Stimulated activated CD4-positive, alpha-beta T cell treated with anti-CD3 and anti-CD28 coated beads, Interleukin-1b, Interleukin-23, amount 100 ng/mL, for 24 hours (primary cell): ENCODE data around the gene GPR55.
A peak's percentile ranks its signal among the peaks of the same experiment; 100 is the strongest.
"Not testable (repeated sequence)": the region's sequence is repeated elsewhere in the genome, so short reads cannot be mapped to it uniquely, and the experiment has no call there.

Source experiments
- DNase-seq, 4 experiments: peaks; one replicate each; pipeline ENCODE4 v3.0.0-alpha.2; 2020; ENCODE audit warnings: low read depth in 4 of 4, low spot score in 1 of 4

The GPR55 gene

GRCh38 chr2:230951396-230951795, 26.4 kb upstream of the GPR55 start:
- no peak for DNase-seq

DNA sequence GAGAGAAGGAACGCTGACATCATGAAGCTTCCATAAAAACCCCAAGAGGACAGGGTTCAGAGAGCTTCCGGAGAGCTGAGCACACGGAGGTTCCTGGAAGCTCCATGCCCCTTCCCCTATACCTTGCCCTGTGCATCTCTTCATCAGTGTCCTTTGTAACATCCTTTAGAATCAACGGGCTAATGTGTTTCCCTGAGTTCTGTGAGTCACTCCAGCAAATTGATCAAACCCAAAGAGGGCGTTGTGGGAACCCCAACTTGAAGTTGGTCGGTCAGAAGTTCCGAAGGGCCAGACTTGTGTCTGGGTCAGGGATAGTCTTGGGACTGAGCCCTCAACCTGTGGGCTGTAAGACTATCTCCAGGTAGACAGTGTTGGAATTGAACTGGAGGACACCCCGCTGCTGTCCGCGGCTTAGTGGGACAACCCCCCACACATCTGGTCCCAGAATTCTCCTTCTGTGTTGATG, 25.9 kb upstream of the GPR55 start:
- no peak for DNase-seq

DNA sequence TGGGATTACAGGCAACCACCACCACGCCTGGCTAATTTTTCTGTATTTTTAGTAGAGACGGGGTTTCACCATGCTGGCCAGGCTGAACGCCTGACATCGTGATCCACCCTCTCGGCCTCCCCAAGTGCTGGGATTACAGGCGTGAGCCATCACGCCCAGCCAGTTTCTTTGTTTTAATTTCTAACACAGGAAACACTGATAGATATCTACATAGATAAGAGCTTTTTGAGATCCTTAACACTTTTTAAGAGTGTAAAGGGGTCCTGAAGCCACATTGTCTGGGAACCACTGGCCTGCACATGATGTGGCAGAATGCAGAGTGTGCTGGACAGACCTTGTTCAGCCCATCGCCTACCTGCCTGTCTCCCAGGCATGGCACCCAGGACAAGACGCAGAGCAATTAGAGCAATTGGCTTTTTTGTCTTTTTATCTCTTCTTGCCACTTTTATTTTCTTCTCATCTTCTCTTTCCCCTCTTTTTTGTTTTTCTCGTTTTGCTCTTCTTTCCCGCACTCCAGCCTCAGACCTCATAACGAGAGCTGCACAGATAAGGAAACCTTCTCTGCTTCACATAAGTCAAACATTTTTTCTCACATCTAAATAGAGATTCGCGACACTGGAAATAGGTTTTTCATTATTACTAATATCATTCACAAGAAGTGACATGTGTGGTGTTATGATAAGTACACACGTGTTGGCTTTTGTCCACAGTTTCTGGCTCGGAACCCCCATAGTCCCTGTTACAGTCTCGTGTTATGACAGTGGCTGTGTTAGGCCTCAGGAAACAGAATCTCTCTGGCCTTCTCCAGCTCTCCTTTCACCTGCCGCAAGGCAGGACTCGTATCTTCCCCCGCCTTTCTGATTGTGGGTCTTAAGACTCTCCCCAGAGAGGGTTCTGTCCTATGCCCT, 25.2 kb upstream of the GPR55 start:
- no peak for DNase-seq

- DNase-seq: no peak
These were observed 22.9 kb upstream of the GPR55 start for GRCh38 chr2:230947908-230948365.

DNA sequence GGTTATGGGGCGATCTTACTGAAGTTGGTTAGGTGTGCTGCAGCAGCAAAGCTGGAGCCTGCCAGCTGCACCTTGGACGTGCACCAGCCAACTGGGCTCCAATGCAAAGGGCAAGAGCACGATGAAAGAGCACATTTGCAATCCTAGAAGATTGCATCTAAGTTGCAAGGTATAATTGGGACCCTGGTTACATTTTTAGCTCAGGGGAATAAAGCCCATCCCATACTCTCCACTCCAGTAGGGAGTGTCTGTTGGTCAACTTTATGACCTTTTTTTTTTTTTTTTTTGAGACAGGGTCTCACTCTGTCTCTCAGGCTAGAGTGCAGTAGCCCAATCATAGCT, 22.2 kb upstream of the GPR55 start:
- no peak for DNase-seq

DNA sequence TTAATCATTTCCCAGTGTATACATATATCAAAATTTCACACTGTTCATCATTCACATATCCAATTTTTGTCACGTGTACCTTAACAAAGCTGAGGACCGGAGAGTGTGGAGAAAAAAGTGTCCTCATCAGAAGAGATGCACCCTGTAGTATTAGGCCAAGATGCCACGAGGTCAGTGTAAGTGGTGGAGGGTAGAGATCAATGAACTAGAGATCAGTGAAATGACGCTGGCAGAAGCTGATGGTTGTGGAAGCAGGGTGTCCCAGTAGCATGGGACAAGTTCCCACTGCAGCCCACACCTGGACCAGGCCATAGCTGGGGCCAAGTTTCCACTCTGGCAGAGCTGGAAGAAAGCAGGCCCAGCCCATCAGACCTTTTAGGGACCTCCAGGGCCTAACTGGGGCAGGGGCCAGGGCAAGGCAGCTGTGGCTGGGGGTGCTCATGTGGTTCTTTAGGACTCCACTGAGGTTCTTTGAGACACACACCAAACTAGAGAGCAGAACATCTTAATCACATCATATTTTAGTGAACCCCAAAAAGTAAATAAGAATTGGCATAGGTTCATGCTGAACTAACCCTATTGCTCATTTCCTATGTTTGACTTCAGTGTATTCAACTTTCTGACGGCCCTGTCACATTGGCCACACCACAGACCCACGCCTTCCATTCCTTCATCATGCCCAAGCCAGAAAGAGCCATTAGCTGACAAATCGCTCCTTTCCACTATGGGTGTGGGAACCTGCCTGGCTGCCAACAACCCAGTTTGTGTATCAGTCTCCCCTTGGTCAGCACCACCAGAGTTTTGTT, 21.6 kb upstream of the GPR55 start:
- DNase-seq: no peak

GRCh38 chr2:230944757-230945372, 19.8 kb upstream of the GPR55 start:
- DNase-seq: no peak

- peak in 1 of 4 experiments; percentile 25 for DNase-seq
These were observed 19.1 kb upstream of the GPR55 start for GRCh38 chr2:230944123-230944653.

DNA sequence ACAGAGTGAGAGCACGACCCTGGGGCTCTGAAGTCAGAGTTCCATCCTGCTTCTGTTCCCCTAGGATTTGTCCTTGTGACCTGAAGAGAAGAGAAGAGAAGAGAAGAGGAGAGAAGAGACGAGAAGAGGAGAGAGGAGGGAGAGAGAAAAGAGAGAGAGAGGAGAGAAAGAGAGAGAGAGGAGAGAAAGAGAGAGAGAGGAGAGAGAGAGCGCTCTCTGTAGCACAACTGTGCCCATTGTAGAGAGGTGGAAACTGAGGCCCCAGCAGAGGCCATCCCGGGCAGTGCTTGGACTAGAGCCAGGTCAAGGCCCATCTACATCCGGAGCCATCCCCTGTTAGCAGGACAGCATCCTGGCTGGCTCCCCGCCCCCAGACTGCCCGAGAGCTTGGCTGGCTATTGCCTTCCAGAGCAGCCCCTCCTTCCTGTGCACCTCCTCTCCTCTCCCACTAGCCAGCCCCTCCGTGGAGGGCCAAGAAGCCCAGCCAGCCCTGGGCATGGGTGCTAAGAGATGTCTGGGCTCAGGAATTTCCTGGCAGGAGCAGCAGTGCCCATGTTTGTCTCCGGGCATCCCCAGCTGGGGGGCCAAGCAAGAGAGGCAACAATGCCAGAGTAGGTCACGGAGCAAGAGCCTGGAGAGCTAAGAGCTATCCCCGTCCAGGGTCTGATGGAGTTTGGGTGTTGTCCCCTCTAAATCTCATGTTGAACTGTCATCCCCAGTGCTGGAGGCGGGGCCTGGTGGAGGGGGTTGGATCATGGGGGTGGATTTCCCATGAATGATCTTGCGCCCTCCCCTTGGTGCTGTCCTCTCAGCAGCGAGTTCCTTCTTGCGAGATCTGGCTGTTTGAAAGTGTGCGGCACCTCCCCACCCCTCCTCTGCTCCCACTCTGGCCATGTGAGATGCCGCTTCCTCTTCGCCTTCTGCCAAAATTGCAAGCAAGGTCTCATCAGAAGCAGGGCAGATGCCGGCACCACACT, 18.2 kb upstream of the GPR55 start:
- no peak for DNase-seq

DNA sequence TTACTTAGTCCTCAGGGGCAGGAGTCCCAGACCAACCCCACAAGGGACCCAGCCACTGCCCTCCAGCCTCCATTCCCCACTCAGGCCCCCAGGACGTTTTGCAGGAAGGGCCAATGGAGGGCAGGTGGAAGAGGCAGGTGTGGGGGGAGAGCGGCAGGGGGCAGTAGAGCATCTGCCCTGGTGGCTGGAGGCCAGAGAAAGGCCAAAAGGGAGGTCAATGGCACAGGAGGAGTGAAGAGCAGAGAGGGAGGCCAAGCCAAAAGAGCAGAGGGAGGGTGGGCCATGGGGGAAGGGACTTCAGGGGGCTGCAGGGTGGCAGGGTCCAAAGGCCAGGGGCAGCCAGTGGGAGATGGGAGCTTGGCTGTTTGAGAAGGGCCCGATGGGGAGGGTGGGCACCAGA, 17.3 kb upstream of the GPR55 start:
- DNase-seq: no peak

DNA sequence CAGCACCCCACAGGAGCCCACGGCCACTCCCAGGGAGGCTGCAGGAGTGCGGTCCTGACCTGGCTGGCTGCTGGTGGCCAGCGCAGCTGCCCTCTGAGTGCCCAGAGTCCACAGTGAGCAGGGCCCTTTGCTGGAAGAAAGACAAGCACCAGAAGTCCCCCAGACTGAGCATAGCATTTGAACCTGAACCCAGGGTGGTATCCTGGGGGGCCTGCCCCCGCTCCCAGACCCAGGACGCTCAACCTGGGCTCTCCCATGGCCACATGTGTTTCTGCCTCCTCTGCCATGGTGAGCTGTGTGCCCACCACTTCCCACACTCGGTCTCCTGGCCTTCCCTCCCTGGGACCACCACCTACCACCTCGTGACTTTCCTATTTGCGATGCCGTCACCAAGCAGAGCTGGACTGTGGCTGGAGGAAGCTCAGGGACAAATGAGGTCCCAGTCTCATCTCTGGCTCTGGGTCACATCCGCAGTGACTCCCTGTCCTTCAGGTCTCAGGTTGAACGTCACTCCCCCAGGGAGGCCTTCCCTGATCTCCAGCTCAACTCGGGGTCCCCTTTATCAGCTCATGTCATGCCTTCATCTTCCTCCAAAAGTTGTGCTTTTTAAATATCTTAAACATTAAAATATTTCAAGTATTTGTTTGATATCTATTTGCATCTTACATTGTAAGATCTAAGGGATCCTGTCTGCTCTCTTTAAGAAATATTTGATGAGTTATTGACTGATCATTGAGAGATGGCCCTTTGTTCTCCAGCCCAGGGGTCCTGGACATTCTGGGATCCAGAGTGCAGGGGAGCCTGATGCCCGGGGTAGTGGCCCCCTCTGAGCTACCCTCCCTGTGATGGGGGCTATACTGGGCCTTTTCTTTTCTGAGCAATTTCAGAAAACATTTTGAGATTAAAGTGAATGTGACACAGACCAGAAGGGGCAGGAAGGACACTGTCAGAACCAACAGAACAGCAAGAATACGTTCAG, 16.4 kb upstream of the GPR55 start:
- no peak for DNase-seq

- DNase-seq: no peak
These were observed 15.4 kb upstream of the GPR55 start for GRCh38 chr2:230940471-230940815.

GRCh38 chr2:230939691-230940470, 14.8 kb upstream of the GPR55 start:
- no peak for DNase-seq

GRCh38 chr2:230939066-230939591, 14.1 kb upstream of the GPR55 start:
- no peak for DNase-seq

DNA sequence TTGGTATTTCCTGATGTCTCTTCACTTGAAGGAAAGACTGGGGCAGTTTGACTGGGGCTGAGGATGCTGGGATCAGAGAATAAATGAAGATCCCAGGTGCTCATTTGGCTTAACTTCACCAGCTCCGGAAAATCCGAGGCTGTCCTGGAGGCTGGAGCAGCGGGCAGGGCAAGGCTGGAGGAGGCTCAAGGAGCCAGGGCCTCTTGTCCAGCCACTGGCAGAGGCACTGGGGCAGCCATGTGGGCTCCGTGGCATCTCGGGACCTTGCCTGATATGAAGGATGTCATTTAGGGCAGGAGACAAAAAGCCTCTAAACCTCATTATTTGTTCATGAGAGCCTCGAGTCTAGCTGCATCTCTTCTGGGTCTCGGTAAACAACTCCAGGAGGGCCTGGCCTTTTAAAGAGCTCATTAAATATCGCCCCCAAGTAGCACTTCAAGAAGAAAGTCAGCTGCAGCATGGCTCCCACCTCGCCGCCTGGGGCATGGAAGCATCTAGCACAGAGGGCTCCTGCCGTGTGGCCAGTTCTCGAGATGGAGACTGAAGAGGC, 13.5 kb upstream of the GPR55 start:
- DNase-seq: no peak

- DNase-seq: no peak
These were observed 13.1 kb upstream of the GPR55 start for GRCh38 chr2:230938098-230938497.

DNA sequence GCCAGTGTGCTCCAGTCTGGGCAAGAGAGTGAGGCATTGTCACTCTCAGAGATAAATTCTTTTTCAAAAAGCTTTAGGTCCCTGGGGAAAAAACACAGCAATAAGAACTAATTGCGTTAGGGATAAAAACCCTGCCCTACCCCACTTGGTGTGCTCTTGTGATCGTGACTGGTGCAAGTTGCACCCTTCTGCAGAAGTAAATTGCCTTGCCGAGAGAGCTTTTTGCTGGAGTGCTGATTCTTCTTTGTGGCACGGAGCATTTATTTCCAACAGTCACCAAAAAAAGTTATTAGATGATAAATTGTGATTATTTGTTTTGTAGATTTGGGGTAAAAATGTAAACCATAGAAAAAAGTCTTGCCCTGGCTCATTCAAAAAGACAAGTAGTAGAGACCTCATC, 12.3 kb upstream of the GPR55 start:
- no peak for DNase-seq

GRCh38 chr2:230936243-230936642, 11.2 kb upstream of the GPR55 start:
- not testable (repeated sequence) for DNase-seq
